ENCODE results near the gene LIMS2. TPM values are rescaled to one million over a fixed set of nuclear protein-coding genes. Genes with fewer than 3 reads are reported as not detected.

Gene LIMS2
- total RNA-seq, 1 donor from 2014 or later, result 5.7 TPM

DNA sequence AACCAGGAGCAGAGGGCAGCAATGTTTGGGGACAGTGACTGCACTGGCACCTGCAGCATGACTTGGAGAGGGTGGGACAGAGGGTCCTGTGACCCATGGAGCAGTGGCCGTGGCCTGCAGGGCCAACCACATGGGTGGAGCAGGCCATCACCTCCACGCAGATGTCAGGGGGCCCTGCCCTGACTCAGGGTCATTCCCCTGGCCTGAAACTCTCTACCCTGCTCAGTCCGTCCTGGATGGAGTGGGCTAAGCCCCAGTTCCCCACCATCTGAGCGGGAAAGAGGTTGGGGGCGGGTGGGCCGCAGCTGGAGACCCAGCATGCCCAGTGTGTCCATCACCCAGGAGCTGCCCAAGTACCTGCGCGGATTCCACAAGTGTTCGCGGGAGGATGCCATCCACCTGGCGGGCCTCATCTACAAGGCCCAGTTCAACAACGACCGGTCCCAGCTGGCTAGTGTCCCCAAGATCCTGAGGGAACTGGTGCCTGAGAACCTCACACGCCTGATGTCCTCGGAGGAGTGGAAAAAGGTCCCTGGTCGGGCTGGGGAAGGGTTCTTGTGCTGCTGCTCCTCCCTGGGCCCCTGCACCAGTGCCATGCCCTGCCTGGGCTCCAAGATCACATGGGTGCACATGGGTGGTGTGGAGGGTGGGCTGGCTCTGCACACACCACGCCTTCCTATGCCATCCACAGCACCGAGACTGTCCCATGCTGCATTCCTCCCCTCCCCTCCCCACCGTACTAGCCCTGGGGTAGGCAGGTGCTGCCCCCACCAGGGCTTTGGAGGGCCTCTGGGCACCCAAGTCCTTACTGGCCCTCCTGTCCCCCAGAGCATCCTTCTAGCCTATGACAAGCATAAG, 39.7 kb downstream of the LIMS2 start:
- Histone ChIP-seq H3K9me3 (ENCODE audit: control insufficient read depth in 3 of 3, low read length in 3 of 3) (no peaks in the 10 kb centered on the region), H3K27me3 (ENCODE audit: control insufficient read depth in 3 of 3, insufficient read depth in 3 of 3, low read length in 3 of 3) (no peaks in the 10 kb centered on the region), H3K4me3 (ENCODE audit: low read length in 3 of 3) (no peak overlapping the region), H3K4me1 (ENCODE audit: control insufficient read depth in 3 of 3, insufficient read depth in 3 of 3, low read length in 3 of 3) (peaks cover 21 to 67% (median 30%) of the 10 kb centered on the region in 3 donors), H3K27ac (ENCODE audit: low read depth, low read length) (no peak overlapping the region), H3K9ac (ENCODE audit: low read depth in 1 of 3, low read length in 3 of 3) (no peak overlapping the region), H3K36me3 (ENCODE audit: control insufficient read depth in 3 of 3, insufficient read depth in 3 of 3, low read length in 3 of 3) (peaks cover 0 to 10% (median 0%) of the 10 kb centered on the region in 3 donors)

DNA sequence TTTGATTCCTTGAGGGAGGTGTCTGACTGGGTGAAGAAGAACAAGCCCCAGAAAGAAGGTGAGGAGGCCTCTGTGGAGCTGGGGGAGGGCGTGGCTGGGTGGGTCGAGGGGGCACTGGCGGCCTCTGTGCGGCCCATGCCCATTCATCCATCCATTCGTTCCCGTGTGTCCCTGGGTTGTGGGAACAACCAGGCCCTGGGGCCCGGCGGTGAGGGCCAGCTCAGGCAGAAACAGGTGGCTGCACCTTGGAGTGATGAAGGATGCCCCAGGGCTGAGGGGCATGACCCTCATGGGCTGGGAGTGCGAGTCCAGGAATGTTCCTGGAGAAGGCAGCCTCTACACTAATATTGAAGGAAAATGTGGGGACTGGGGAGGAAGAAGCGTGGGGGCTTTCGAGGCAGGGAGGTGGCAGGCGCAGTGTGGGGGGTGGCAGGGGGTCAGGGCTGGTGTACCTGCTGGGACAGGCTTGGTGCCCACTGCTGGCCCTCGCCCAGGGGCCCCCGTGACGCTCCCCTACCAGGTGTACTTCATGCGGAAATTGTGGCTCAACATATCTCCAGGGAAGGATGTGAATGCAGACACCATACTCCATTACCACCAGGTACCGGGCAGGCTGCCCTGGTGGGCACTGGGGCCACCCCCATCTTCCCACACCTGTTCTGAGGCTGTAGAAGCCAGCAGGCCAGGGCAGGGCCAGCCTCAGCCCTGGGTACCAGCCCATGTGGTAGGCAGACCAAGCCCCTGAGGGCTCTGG, 40.5 kb downstream of the LIMS2 start:
- H3K9me3 ChIP-seq (ENCODE audit: control insufficient read depth in 3 of 3, low read length in 3 of 3), result no peaks in the 10 kb centered on the region
- no peaks in the 10 kb centered on the region for H3K27me3 ChIP-seq (ENCODE audit: control insufficient read depth in 3 of 3, insufficient read depth in 3 of 3, low read length in 3 of 3)
- H3K27ac ChIP-seq (ENCODE audit: low read depth, low read length), result no peak overlapping the region
- no peak overlapping the region for H3K4me3 ChIP-seq (ENCODE audit: low read length in 3 of 3)
- H3K4me1 ChIP-seq (ENCODE audit: control insufficient read depth in 3 of 3, insufficient read depth in 3 of 3, low read length in 3 of 3), result peaks cover 21 to 60% (median 27%) of the 10 kb centered on the region in 3 donors
- peak overlapping the region in 1 of 3 donors; percentile 16 for H3K9ac ChIP-seq (ENCODE audit: low read depth in 1 of 3, low read length in 3 of 3)
- peaks cover 0 to 5% (median 0%) of the 10 kb centered on the region in 3 donors for H3K36me3 ChIP-seq (ENCODE audit: control insufficient read depth in 3 of 3, insufficient read depth in 3 of 3, low read length in 3 of 3)

DNA sequence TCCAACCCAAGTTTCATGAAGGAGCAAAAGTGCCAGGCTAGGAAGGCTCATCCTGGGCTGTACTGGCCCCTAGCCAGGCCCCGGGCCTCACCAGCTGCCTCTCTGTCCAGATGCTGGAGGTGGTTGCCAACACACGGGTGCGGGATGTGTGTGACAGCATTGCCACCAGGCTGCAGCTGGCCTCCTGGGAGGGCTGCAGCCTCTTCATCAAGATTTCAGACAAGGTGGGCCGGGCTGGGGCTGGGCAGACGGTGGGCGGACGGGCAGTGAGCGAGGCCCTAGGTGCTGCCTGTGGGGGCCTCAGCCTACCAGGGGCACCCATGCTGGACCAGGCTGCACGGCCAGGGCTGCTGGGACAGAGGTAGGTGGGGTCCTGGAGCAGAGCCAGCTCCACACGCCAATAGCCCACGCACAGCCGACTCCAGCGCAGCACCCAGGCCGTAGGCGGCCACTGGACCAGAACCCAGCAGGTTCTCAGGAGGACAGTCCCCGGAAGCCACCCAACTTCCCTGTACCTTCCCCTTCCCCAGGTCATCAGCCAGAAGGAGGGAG, 41.2 kb downstream of the LIMS2 start:
- H3K27me3 ChIP-seq (ENCODE audit: control insufficient read depth in 3 of 3, insufficient read depth in 3 of 3, low read length in 3 of 3), result no peaks in the 10 kb centered on the region
- H3K9ac ChIP-seq (ENCODE audit: low read depth in 1 of 3, low read length in 3 of 3), result peak overlapping the region in 1 of 3 donors; percentile 57
- peaks cover 0 to 5% (median 0%) of the 10 kb centered on the region in 3 donors for H3K36me3 ChIP-seq (ENCODE audit: control insufficient read depth in 3 of 3, insufficient read depth in 3 of 3, low read length in 3 of 3)
- peaks cover 21 to 60% (median 25%) of the 10 kb centered on the region in 3 donors for H3K4me1 ChIP-seq (ENCODE audit: control insufficient read depth in 3 of 3, insufficient read depth in 3 of 3, low read length in 3 of 3)
- H3K27ac ChIP-seq (ENCODE audit: low read depth, low read length), result no peak overlapping the region
- H3K4me3 ChIP-seq (ENCODE audit: low read length in 3 of 3), result no peak overlapping the region
- no peaks in the 10 kb centered on the region for H3K9me3 ChIP-seq (ENCODE audit: control insufficient read depth in 3 of 3, low read length in 3 of 3)

DNA sequence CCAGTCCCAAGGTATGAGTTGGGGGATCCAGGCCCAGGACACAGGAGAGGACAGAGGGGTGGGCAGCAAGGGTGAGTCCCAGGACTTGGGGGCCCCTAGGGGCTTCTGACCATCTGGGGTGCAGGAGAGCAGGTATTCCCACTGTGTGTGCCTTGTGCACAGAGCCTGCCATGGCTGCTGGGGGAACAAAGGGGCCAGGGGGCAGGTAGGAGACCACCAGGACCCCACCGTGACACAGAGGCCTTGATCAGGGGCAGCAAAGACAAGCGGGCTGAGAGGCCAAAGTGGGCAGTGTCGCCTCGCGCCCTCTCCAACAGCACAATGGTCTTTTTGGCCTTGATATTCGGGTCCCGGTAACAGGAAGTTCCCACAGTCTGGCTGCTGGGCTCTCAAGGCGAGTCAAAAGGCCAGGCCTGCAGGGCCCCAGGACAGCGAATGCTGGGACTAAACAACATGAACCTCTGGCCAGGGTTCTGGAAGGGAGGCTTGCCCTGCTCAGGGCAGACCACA, 41.7 kb downstream of the LIMS2 start:
- H3K4me3 ChIP-seq (ENCODE audit: low read length in 3 of 3), result no peak overlapping the region
- peak overlapping the region in 1 of 3 donors; percentile 57 for H3K9ac ChIP-seq (ENCODE audit: low read depth in 1 of 3, low read length in 3 of 3)
- no peak overlapping the region for H3K27ac ChIP-seq (ENCODE audit: low read depth, low read length)
- H3K36me3 ChIP-seq (ENCODE audit: control insufficient read depth in 3 of 3, insufficient read depth in 3 of 3, low read length in 3 of 3), result peaks cover 0 to 1% (median 0%) of the 10 kb centered on the region in 3 donors
- H3K9me3 ChIP-seq (ENCODE audit: control insufficient read depth in 3 of 3, low read length in 3 of 3), result no peaks in the 10 kb centered on the region
- peaks cover 21 to 56% (median 25%) of the 10 kb centered on the region in 3 donors for H3K4me1 ChIP-seq (ENCODE audit: control insufficient read depth in 3 of 3, insufficient read depth in 3 of 3, low read length in 3 of 3)
- H3K27me3 ChIP-seq (ENCODE audit: control insufficient read depth in 3 of 3, insufficient read depth in 3 of 3, low read length in 3 of 3), result no peaks in the 10 kb centered on the region

DNA sequence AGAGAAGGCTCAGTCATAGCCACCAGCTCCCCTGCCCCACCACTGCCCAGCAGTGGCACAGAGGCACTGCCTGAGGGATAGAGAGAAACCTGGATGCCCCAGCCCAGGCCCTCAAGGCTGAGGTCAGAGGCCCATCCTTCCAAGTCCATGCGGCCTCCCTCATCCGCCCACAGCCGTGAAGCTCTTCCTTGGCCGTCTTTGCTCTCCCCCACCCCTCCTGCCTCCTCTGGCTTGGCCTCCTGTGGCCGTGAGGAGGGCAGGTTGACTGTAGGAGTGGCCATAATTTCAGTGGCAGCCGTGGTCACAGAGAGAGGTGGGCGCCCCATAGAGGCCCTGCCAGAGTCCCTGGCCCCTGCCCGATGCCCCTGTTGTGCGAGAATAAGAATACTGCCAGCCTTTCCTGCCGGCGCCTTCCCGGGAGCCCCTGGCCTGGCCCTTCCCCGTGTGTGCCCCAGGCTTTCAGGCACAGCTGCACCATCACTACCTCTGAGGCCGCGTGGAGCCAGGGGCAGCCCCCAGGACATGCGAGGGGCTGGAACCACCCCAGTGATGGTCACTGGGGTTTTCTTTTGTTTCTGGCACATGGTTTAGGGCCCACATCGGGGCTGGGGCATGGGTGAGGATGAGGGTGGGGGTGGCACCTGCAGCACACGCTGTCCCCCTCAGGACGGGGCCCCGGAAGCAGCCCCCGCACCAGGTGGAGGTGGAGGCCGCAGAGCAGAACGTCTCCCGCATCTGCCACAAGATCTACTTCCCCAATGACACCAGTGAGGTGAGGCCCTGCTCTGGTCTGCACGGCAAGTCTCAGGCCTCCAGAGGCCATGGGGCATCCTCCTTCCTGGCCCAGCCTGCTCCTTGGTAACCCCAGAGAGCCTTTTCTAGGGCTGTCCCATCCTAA, 42.5 kb downstream of the LIMS2 start:
- H3K9me3 ChIP-seq (ENCODE audit: control insufficient read depth in 3 of 3, low read length in 3 of 3), result no peaks in the 10 kb centered on the region
- no peaks in the 10 kb centered on the region for H3K27me3 ChIP-seq (ENCODE audit: control insufficient read depth in 3 of 3, insufficient read depth in 3 of 3, low read length in 3 of 3)
- peaks cover 19 to 50% (median 22%) of the 10 kb centered on the region in 3 donors for H3K4me1 ChIP-seq (ENCODE audit: control insufficient read depth in 3 of 3, insufficient read depth in 3 of 3, low read length in 3 of 3)
- H3K27ac ChIP-seq (ENCODE audit: low read depth, low read length), result no peak overlapping the region
- H3K4me3 ChIP-seq (ENCODE audit: low read length in 3 of 3), result no peak overlapping the region
- H3K9ac ChIP-seq (ENCODE audit: low read depth in 1 of 3, low read length in 3 of 3), result no peak overlapping the region
- H3K36me3 ChIP-seq (ENCODE audit: control insufficient read depth in 3 of 3, insufficient read depth in 3 of 3, low read length in 3 of 3), result no peaks in the 10 kb centered on the region

DNA sequence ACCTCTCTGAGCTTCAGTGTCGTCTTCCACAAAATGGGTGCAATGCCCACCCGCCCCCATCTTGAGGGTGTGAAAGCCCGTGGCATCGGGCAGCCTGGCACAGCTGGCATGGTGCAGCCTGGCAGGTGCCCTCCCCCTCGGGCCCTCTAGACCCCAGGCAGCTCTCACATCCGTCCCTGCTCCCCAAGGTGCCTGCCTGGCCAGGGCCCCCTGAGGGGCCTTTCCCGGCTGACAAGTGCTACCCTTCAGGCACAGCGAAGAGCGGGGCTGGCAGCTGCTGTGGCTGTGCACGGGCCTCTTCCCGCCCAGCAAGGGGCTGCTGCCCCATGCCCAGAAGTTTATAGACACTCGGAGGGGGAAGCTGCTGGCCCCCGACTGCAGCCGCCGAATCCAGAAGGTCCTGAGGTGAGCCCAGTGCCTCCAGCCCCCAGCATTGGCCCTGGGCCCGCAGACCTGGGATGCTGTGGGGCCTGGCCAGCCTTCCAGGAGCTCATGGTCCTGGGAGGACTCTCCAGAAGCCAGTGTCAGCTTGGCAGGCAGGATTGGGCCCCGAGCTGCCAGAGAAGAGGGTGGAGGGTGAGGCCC, 43.2 kb downstream of the LIMS2 start:
- H3K27ac ChIP-seq (ENCODE audit: low read depth, low read length), result no peak overlapping the region
- H3K4me3 ChIP-seq (ENCODE audit: low read length in 3 of 3), result no peak overlapping the region
- H3K9ac ChIP-seq (ENCODE audit: low read depth in 1 of 3, low read length in 3 of 3), result no peak overlapping the region
- H3K4me1 ChIP-seq (ENCODE audit: control insufficient read depth in 3 of 3, insufficient read depth in 3 of 3, low read length in 3 of 3), result peaks cover 13 to 43% (median 15%) of the 10 kb centered on the region in 3 donors
- no peaks in the 10 kb centered on the region for H3K36me3 ChIP-seq (ENCODE audit: control insufficient read depth in 3 of 3, insufficient read depth in 3 of 3, low read length in 3 of 3)
- no peaks in the 10 kb centered on the region for H3K9me3 ChIP-seq (ENCODE audit: control insufficient read depth in 3 of 3, low read length in 3 of 3)
- peaks cover 0 to 3% (median 0%) of the 10 kb centered on the region in 3 donors for H3K27me3 ChIP-seq (ENCODE audit: control insufficient read depth in 3 of 3, insufficient read depth in 3 of 3, low read length in 3 of 3)

DNA sequence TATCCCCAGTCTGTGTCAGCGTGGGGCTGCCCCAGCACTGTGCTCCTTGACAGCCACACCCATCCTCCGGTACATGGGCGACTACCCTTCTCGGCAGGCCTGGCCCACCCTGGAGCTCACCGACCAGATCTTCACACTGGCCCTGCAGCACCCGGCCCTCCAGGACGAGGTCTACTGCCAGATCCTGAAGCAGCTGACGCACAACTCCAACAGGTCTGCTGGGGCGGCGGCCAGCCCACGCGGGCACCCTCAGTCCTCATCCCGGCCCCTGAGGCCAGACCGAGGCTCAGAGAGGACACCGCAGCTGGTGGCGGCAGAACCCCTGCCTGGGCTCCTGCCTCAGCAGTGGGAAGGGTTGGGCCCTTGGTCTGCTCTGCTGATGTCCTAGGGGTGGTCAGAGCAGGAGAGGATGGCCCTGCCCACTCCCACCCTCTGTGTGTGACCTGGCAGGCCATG, 43.8 kb downstream of the LIMS2 start:
- Histone ChIP-seq H3K4me3 (ENCODE audit: low read length in 3 of 3) (no peak overlapping the region), H3K27me3 (ENCODE audit: control insufficient read depth in 3 of 3, insufficient read depth in 3 of 3, low read length in 3 of 3) (peaks cover 0 to 3% (median 0%) of the 10 kb centered on the region in 3 donors), H3K9me3 (ENCODE audit: control insufficient read depth in 3 of 3, low read length in 3 of 3) (no peaks in the 10 kb centered on the region), H3K27ac (ENCODE audit: low read depth, low read length) (no peak overlapping the region), H3K36me3 (ENCODE audit: control insufficient read depth in 3 of 3, insufficient read depth in 3 of 3, low read length in 3 of 3) (no peaks in the 10 kb centered on the region), H3K9ac (ENCODE audit: low read depth in 1 of 3, low read length in 3 of 3) (no peak overlapping the region), H3K4me1 (ENCODE audit: control insufficient read depth in 3 of 3, insufficient read depth in 3 of 3, low read length in 3 of 3) (peaks cover 11 to 38% (median 11%) of the 10 kb centered on the region in 3 donors)

DNA sequence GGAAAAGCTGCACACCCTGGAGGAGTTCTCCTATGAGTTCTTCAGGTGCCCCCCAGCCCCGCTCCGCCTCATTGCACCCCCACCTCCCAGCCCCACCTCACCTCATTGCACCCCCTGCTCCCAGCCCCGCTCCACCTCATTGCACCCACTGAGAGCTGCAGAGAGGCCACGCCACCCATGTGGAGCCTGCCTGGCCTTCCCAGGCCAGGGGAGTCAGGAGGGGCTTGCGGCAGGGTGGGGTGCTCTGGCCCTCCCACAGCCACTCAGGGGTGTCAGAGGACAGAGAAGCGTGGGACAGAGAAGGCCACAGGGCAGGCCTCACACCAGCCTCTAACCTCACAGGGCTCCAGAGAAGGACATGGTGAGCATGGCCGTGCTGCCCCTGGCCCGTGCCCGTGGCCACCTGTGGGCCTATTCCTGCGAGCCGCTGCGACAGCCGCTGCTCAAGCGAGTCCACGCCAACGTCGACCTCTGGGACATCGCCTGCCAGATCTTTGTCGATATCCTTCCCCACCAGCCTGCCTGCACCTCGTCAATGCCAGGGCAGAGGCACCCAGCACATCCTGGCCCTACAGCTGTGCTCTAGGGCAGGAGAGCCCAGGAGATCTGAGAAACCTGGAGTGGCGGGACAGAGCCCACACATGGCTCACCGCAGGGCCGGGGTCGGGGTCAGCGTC, 44.3 kb downstream of the LIMS2 start:
- no peaks in the 10 kb centered on the region for H3K9me3 ChIP-seq (ENCODE audit: control insufficient read depth in 3 of 3, low read length in 3 of 3)
- peak overlapping the region in 1 of 3 donors; percentile 25 for H3K9ac ChIP-seq (ENCODE audit: low read depth in 1 of 3, low read length in 3 of 3)
- H3K27me3 ChIP-seq (ENCODE audit: control insufficient read depth in 3 of 3, insufficient read depth in 3 of 3, low read length in 3 of 3), result peaks cover 0 to 3% (median 0%) of the 10 kb centered on the region in 3 donors
- H3K36me3 ChIP-seq (ENCODE audit: control insufficient read depth in 3 of 3, insufficient read depth in 3 of 3, low read length in 3 of 3), result no peaks in the 10 kb centered on the region
- H3K4me1 ChIP-seq (ENCODE audit: control insufficient read depth in 3 of 3, insufficient read depth in 3 of 3, low read length in 3 of 3), result peaks cover 11 to 33% (median 11%) of the 10 kb centered on the region in 3 donors
- no peak overlapping the region for H3K27ac ChIP-seq (ENCODE audit: low read depth, low read length)
- H3K4me3 ChIP-seq (ENCODE audit: low read length in 3 of 3), result no peak overlapping the region
